ENCODE measurements around the gene ABCA12.

DNA sequence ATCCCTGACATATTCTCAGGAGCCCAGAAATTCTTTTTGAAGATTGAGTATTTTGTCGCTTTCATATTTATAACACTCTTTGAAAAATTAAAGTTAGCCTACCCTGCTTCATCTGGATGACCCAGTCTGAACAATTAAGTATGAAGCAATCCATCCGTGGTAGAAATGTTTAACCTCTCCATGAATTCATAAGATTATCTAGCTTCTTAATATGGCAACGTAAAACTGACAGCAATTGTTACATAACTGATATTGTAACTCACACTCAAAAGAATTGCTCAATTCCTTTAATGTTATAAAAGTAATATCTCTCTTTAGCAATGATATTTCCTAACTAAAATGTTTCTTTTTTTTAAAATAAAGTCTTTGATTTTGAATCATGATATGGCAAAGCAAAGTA, 7.2 kb upstream of the ABCA12 start:
- no peak for TF ChIP-seq FOXK1 (CRISPR knock-in tag; IDR thresholded peaks at IDR 0.05; ENCODE audit: borderline replicate concordance)
- TF ChIP-seq ETV6 (IDR thresholded peaks at IDR 0.05; ENCODE audit: borderline replicate concordance in 1 of 2, low read depth in 2 of 2, low read length in 1 of 2) = no peak
- no peak for TF ChIP-seq ETV6 (CRISPR knock-in tag; IDR thresholded peaks at IDR 0.05; ENCODE audit: borderline replicate concordance)
- TF ChIP-seq PHB (CRISPR knock-in tag; IDR thresholded peaks at IDR 0.05) = no peak
- TF ChIP-seq EGR1 (conservative IDR thresholded peaks at IDR 0.05) = no peak
- TF ChIP-seq ZNF175 (CRISPR knock-in tag; IDR thresholded peaks at IDR 0.05; ENCODE audit: low read depth) = no peak
- no peak for TF ChIP-seq SMARCA4 (IDR thresholded peaks at IDR 0.05)
- no peak for TF ChIP-seq NFYB (IDR thresholded peaks at IDR 0.05; ENCODE audit: extremely low read depth, insufficient read length)
- no peak for TF ChIP-seq MAZ (CRISPR knock-in tag; conservative IDR thresholded peaks at IDR 0.05 in 1 of 2, IDR thresholded peaks at IDR 0.05 in 1 of 2)
- TF ChIP-seq HDGF (IDR thresholded peaks at IDR 0.05) = no peak
- TF ChIP-seq ZKSCAN8 (CRISPR knock-in tag; IDR thresholded peaks at IDR 0.05) = no peak
- TF ChIP-seq, protein P1, sequence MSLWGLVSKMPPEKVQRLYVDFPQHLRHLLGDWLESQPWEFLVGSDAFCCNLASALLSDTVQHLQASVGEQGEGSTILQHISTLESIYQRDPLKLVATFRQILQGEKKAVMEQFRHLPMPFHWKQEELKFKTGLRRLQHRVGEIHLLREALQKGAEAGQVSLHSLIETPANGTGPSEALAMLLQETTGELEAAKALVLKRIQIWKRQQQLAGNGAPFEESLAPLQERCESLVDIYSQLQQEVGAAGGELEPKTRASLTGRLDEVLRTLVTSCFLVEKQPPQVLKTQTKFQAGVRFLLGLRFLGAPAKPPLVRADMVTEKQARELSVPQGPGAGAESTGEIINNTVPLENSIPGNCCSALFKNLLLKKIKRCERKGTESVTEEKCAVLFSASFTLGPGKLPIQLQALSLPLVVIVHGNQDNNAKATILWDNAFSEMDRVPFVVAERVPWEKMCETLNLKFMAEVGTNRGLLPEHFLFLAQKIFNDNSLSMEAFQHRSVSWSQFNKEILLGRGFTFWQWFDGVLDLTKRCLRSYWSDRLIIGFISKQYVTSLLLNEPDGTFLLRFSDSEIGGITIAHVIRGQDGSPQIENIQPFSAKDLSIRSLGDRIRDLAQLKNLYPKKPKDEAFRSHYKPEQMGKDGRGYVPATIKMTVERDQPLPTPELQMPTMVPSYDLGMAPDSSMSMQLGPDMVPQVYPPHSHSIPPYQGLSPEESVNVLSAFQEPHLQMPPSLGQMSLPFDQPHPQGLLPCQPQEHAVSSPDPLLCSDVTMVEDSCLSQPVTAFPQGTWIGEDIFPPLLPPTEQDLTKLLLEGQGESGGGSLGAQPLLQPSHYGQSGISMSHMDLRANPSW (CRISPR knock-in tag; IDR thresholded peaks at IDR 0.05) = no peak
- TF ChIP-seq ZNF408 (CRISPR knock-in tag; IDR thresholded peaks at IDR 0.05; ENCODE audit: low read depth) = no peak
